Measurements from ENCODE around the gene ARHGDIB. TPM values are rescaled to one million over a fixed set of nuclear protein-coding genes. Genes with fewer than 3 reads are reported as not detected.
A peak's percentile ranks its signal among the peaks of the same experiment; 100 is the strongest.

ARHGDIB gene
- total RNA-seq, 1 donor from 2014 or later, result 86.1 TPM

- DNase-seq (ENCODE audit: low spot score), result no peak
These were observed 5.1 kb downstream of the ARHGDIB start for GRCh38 chr12:14956024-14956891.

GRCh38 chr12:14954269-14954668 lies 7.1 kb downstream of the ARHGDIB start:
- DNase-seq (ENCODE audit: low spot score), result no peak

GRCh38 chr12:14953752-14954151 lies 7.6 kb downstream of the ARHGDIB start:
- no peak for DNase-seq (ENCODE audit: low spot score)

GRCh38 chr12:14952299-14952921 lies 9.0 kb downstream of the ARHGDIB start:
- DNase-seq (ENCODE audit: low spot score), result no peak

GRCh38 chr12:14951851-14952250 lies 9.6 kb downstream of the ARHGDIB start:
- DNase-seq (ENCODE audit: low spot score), result no peak

- DNase-seq (ENCODE audit: low spot score), result peak; percentile 53
These were observed 10.2 kb downstream of the ARHGDIB start for GRCh38 chr12:14950982-14951746.

GRCh38 chr12:14950421-14950820 lies 11.0 kb downstream of the ARHGDIB start:
- DNase-seq (ENCODE audit: low spot score), result no peak

GRCh38 chr12:14949631-14950030 lies 11.8 kb downstream of the ARHGDIB start:
- DNase-seq (ENCODE audit: low spot score), result no peak

GRCh38 chr12:14948672-14949071 lies 12.7 kb downstream of the ARHGDIB start:
- DNase-seq (ENCODE audit: low spot score), result peak; percentile 37

- DNase-seq (ENCODE audit: low spot score), result no peak
These were observed 14.5 kb downstream of the ARHGDIB start for GRCh38 chr12:14946861-14947260.

- no peak for DNase-seq (ENCODE audit: low spot score)
These were observed 15.2 kb downstream of the ARHGDIB start for GRCh38 chr12:14946162-14946561.

GRCh38 chr12:14942196-14942931 lies 19.0 kb downstream of the ARHGDIB start:
- DNase-seq (ENCODE audit: low spot score), result no peak

GRCh38 chr12:14941369-14941768 lies 20.0 kb downstream of the ARHGDIB start:
- DNase-seq (ENCODE audit: low spot score), result no peak

- DNase-seq (ENCODE audit: low spot score), result no peak
These were observed 23.1 kb downstream of the ARHGDIB start, which contains the start of gene ERP27 for GRCh38 chr12:14938301-14938700. TSS of gene ERP27 (minus strand) at chr12:14938537. CDS start at chr12:14938508, 29 bp downstream.

GRCh38 chr12:14937689-14938088 lies 23.7 kb downstream of the ARHGDIB start:
- DNase-seq (ENCODE audit: low spot score), result no peak

GRCh38 chr12:14937014-14937413 lies 24.4 kb downstream of the ARHGDIB start:
- no peak for DNase-seq (ENCODE audit: low spot score)

GRCh38 chr12:14936224-14936861 lies 25.1 kb downstream of the ARHGDIB start:
- DNase-seq (ENCODE audit: low spot score), result no peak

- DNase-seq (ENCODE audit: low spot score), result no peak
These were observed 26.4 kb downstream of the ARHGDIB start for GRCh38 chr12:14935031-14935430.

GRCh38 chr12:14934511-14934910 lies 26.9 kb downstream of the ARHGDIB start:
- no peak for DNase-seq (ENCODE audit: low spot score)

GRCh38 chr12:14931791-14932560 lies 29.4 kb downstream of the ARHGDIB start:
- DNase-seq (ENCODE audit: low spot score), result no peak
